ENCODE data around the gene ANG. TPM values are rescaled to one million over a fixed set of nuclear protein-coding genes. Genes with fewer than 3 reads are reported as not detected.

The ANG gene
- total RNA-seq, 1 experiment from 2014 or later, result 0.71 TPM

GRCh38 chr14:20696764-20697163, 8.2 kb downstream of the ANG start:
- CTCF ChIA-PET, result interaction anchor here (1.0 to 1.7 kb wide), 4 partner anchors 159 to 275 kb away, joined by 3 to 10 read pairs (median 6); no protein-coding TSS in a partner anchor
- intact Hi-C loops (cut with micrococcal nuclease; ENCODE audit: unreplicated experiment), result loop anchor here (1.0 to 10.0 kb wide), 4 partner anchors 159 to 338 kb away; partner anchors contain the start of genes RNASE13 and TPPP2
- no peaks in the 10 kb centered on the region for H3K36me3 ChIP-seq (ENCODE audit: insufficient read depth, low read length, poor library complexity, severe bottlenecking)
- no peak for TF ChIP-seq EZH2 (IDR thresholded peaks at IDR 0.05; ENCODE audit: borderline replicate concordance, low read depth, low read length, poor library complexity, severe bottlenecking)
- TF ChIP-seq, protein P1, sequence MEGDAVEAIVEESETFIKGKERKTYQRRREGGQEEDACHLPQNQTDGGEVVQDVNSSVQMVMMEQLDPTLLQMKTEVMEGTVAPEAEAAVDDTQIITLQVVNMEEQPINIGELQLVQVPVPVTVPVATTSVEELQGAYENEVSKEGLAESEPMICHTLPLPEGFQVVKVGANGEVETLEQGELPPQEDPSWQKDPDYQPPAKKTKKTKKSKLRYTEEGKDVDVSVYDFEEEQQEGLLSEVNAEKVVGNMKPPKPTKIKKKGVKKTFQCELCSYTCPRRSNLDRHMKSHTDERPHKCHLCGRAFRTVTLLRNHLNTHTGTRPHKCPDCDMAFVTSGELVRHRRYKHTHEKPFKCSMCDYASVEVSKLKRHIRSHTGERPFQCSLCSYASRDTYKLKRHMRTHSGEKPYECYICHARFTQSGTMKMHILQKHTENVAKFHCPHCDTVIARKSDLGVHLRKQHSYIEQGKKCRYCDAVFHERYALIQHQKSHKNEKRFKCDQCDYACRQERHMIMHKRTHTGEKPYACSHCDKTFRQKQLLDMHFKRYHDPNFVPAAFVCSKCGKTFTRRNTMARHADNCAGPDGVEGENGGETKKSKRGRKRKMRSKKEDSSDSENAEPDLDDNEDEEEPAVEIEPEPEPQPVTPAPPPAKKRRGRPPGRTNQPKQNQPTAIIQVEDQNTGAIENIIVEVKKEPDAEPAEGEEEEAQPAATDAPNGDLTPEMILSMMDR (conservative IDR thresholded peaks at IDR 0.05; ENCODE audit: low read depth, low read length), result no peak
- no peaks in the 10 kb centered on the region for H3K4me1 ChIP-seq (ENCODE audit: insufficient read depth, low read length, poor library complexity, severe bottlenecking)
- no peak for DNase-seq (ENCODE audit: low spot score)
- H3K27me3 ChIP-seq (replicated peaks; ENCODE audit: insufficient read depth, low read depth, low read length, poor library complexity), result no peaks in the 10 kb centered on the region
- no peak overlapping the region for H3K27ac ChIP-seq (ENCODE audit: low read depth, low read length, poor library complexity, severe bottlenecking)
- POLR2A ChIA-PET (ENCODE audit: low non-redundant PET), result no interaction called here
- BruUV-seq (replicated peaks), result no TSS peak
- H3K9me3 ChIP-seq (ENCODE audit: low read depth, low read length, poor library complexity, severe bottlenecking), result no peaks in the 10 kb centered on the region
- no peak overlapping the region for H3K4me3 ChIP-seq (ENCODE audit: low read depth, low read length, poor library complexity, severe bottlenecking)

GRCh38 chr14:20697273-20698017, 8.9 kb downstream of the ANG start:
- no peaks in the 10 kb centered on the region for H3K36me3 ChIP-seq (ENCODE audit: insufficient read depth, low read length, poor library complexity, severe bottlenecking)
- BruUV-seq (replicated peaks), result no TSS peak
- no peak overlapping the region for H3K4me3 ChIP-seq (ENCODE audit: low read depth, low read length, poor library complexity, severe bottlenecking)
- TF ChIP-seq, protein P1 (conservative IDR thresholded peaks at IDR 0.05; ENCODE audit: low read depth, low read length), result peak; percentile 77
- no peak for TF ChIP-seq EZH2 (IDR thresholded peaks at IDR 0.05; ENCODE audit: borderline replicate concordance, low read depth, low read length, poor library complexity, severe bottlenecking)
- CTCF ChIA-PET, result interaction anchor here (1.4 to 1.7 kb wide), 3 partner anchors 158 to 176 kb away, joined by 5 to 10 read pairs (median 7); no protein-coding TSS in a partner anchor
- H3K27me3 ChIP-seq (replicated peaks; ENCODE audit: insufficient read depth, low read depth, low read length, poor library complexity), result no peaks in the 10 kb centered on the region
- POLR2A ChIA-PET (ENCODE audit: low non-redundant PET), result no interaction called here
- no peaks in the 10 kb centered on the region for H3K9me3 ChIP-seq (ENCODE audit: low read depth, low read length, poor library complexity, severe bottlenecking)
- H3K4me1 ChIP-seq (ENCODE audit: insufficient read depth, low read length, poor library complexity, severe bottlenecking), result no peaks in the 10 kb centered on the region
- peak; percentile 77 for DNase-seq (ENCODE audit: low spot score)
- intact Hi-C loops (cut with micrococcal nuclease; ENCODE audit: unreplicated experiment), result loop anchor here (1.0 to 10.0 kb wide), 4 partner anchors 158 to 337 kb away; partner anchors contain the start of genes RNASE13 and TPPP2
- H3K27ac ChIP-seq (ENCODE audit: low read depth, low read length, poor library complexity, severe bottlenecking), result no peak overlapping the region

DNA sequence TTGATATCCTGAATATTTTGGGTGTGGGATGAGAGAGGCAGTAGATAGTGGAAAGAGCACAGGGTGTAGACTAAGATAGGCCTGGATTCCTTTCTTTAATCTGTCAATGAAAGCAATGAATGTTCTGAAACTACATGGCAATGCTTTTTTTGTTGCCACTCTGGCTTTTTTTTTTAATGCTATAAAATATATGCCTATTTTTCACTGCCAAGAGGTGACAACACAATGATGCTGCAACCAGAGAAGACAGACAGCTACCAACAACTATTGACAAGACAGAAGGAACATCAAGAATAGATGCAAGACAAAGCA, 9.4 kb downstream of the ANG start:
- Histone ChIP-seq H3K36me3 (ENCODE audit: insufficient read depth, low read length, poor library complexity, severe bottlenecking) (no peaks in the 10 kb centered on the region), H3K27ac (ENCODE audit: low read depth, low read length, poor library complexity, severe bottlenecking) (no peak overlapping the region), H3K4me3 (ENCODE audit: low read depth, low read length, poor library complexity, severe bottlenecking) (no peak overlapping the region), H3K4me1 (ENCODE audit: insufficient read depth, low read length, poor library complexity, severe bottlenecking) (no peaks in the 10 kb centered on the region), H3K27me3 (replicated peaks; ENCODE audit: insufficient read depth, low read depth, low read length, poor library complexity) (no peaks in the 10 kb centered on the region), H3K9me3 (ENCODE audit: low read depth, low read length, poor library complexity, severe bottlenecking) (no peaks in the 10 kb centered on the region)
- CTCF ChIA-PET, result interaction anchor here (1.0 kb wide), 1 partner anchor 160 kb away, joined by 4 read pairs; no protein-coding TSS in a partner anchor
- intact Hi-C loops (cut with micrococcal nuclease; ENCODE audit: unreplicated experiment), result loop anchor here (5.0 to 10.0 kb wide), 2 partner anchors 174 to 337 kb away; partner anchors contain the start of genes RNASE13 and TPPP2
- no TSS peak for BruUV-seq (replicated peaks)
- no peak for DNase-seq (ENCODE audit: low spot score)
- POLR2A ChIA-PET (ENCODE audit: low non-redundant PET), result no interaction called here
- TF ChIP-seq, protein P1 (conservative IDR thresholded peaks at IDR 0.05; ENCODE audit: low read depth, low read length), result no peak
- no peak for TF ChIP-seq EZH2 (IDR thresholded peaks at IDR 0.05; ENCODE audit: borderline replicate concordance, low read depth, low read length, poor library complexity, severe bottlenecking)

All from A673 (cell line).